IPS-15b (cell line): ENCODE results near the gene POLR2J2.
"Not testable (repeated sequence)": the region's sequence is repeated elsewhere in the genome, so short reads cannot be mapped to it uniquely, and the experiment has no call there.

Experiments used
- H3K27me3 ChIP-seq: one replicate; pipeline ENCODE4 v1.6.1; 2013; ENCODE audit warnings: low read length; ENCODE audit not compliant: control insufficient read depth, insufficient read depth
- H3K36me3 ChIP-seq: one replicate; pipeline ENCODE4 v1.6.1; 2013; ENCODE audit warnings: low read length; ENCODE audit not compliant: control insufficient read depth, insufficient read depth
- H3K4me1 ChIP-seq: one replicate; pipeline ENCODE4 v1.6.1; 2013; ENCODE audit warnings: mild to moderate bottlenecking, low read length; ENCODE audit not compliant: control insufficient read depth, insufficient read depth
- H3K4me3 ChIP-seq: one replicate; pipeline ENCODE4 v1.5.1; 2013; ENCODE audit warnings: low read depth, low read length
- H3K9ac ChIP-seq: one replicate; pipeline ENCODE4 v1.6.1; 2013; ENCODE audit warnings: low read depth, mild to moderate bottlenecking, low read length
- H3K9me3 ChIP-seq: one replicate; pipeline ENCODE4 v1.6.1; 2013; ENCODE audit warnings: mild to moderate bottlenecking, low read length; ENCODE audit not compliant: control insufficient read depth, insufficient read depth

POLR2J2 gene

DNA sequence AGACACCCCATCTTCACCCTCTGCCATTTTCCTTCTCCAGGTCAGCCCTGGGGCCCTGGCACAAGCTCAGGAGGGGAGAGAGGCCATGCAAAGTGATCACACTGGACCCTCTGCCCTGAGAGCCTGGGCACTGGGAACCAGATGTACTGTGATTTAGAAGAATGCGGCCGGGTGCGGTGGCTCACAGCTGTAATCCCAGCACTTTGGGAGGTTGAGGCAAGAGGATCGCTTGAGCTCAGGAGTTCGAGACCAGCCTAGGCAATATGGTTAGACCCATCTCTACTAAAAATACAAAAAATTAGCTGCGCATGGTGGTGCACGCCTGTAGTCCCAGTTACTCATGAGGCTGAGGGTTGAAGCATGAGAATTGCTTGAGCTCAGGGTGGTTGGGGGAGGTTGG, 23.6 kb downstream of the POLR2J2 start:
- not testable (repeated sequence) for H3K36me3 ChIP-seq, H3K4me1 ChIP-seq, H3K9ac ChIP-seq, H3K9me3 ChIP-seq, H3K27me3 ChIP-seq, H3K4me3 ChIP-seq

DNA sequence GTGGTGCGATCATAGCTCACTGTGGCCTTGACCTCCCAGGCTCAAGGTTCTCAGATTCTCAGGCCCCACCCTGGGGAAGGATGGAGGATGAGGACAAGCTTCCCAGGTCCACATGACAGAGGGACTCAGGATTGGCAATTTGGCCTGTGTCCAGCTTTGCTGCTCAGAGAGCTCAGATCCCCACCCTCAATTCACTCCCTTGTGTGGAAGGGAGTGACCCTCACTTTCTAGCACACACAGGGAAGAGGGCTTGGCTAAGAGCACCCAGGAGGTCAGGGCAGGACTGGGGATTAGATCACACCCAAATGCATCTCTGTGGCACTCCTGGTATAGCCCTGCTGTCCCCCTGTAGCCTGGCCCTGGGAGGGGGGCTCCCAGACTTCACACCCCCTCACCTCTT, 28.1 kb downstream of the POLR2J2 start:
- H3K36me3 ChIP-seq, H3K9ac ChIP-seq, H3K27me3 ChIP-seq, H3K4me1 ChIP-seq, H3K9me3 ChIP-seq, H3K4me3 ChIP-seq: not testable (repeated sequence)

DNA sequence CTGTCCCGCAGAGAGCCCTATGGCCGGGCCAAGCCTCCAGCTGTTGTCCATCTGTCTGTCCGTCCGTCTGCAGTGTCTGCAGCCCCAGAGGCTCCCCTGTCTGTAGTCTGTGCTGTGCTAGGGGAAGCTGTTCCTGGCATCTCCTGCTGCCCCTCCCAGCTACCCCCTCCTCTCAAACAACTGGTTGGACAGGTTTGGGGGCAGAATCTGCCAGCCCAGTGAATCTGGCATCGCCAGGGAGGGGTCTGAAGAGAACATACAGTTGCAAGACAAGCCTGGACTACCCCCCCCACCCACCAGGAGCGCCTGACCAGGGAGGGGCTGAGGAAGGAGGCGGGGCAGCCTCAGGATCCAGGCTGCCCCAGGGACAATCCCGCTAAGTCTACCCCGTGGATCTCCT, 28.8 kb downstream of the POLR2J2 start, which contains the start of gene UPK3BL1:
UPK3BL1 (minus strand) TSS at position 101 of the 400 bp plus-strand sequence; CDS start at position 51, 50 bp downstream.
- H3K27me3 ChIP-seq, H3K4me1 ChIP-seq, H3K4me3 ChIP-seq, H3K36me3 ChIP-seq, H3K9ac ChIP-seq, H3K9me3 ChIP-seq: not testable (repeated sequence)

DNA sequence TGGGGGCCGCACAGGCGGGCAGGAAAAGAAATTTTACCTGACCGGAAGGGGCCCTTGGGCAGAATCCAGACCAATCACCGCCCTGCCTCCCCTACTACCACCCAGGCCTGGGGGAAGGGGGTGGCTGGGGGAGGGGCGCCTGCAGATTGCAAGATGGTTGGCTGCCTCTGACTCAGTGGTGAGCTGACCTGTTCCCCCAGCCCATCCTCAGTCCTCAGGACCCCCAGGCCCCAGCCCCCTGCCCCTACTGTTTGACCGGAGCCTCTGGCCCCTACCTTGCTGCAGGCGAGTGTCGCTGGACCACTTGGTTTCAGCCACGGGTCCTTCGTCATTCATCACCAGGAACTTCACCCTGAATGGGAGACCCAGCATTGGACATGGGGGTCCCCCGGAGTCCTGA, 32.6 kb downstream of the POLR2J2 start:
- not testable (repeated sequence) for H3K27me3 ChIP-seq, H3K9me3 ChIP-seq, H3K9ac ChIP-seq, H3K36me3 ChIP-seq, H3K4me3 ChIP-seq, H3K4me1 ChIP-seq

DNA sequence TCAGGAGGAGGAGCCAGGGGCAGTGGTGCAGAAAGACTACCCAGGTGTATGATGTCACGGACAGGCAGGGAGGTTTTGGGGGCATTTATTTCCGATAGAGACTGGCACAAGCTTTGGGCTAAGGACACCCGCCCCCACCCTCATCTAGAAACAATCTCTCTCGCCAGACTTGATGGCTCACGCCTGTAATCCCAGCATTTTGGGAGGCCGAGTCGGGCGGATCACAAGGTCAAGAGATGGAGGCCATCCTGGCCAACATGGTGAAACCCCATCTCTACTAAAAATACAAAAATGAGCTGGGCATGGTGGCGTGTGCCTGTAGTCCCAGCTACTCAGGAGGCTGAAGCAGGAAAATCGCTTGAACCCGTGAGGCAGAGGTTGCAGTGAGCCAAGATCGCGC, 34.5 kb downstream of the POLR2J2 start:
- not testable (repeated sequence) for H3K27me3 ChIP-seq, H3K36me3 ChIP-seq, H3K9me3 ChIP-seq, H3K4me1 ChIP-seq, H3K4me3 ChIP-seq, H3K9ac ChIP-seq

DNA sequence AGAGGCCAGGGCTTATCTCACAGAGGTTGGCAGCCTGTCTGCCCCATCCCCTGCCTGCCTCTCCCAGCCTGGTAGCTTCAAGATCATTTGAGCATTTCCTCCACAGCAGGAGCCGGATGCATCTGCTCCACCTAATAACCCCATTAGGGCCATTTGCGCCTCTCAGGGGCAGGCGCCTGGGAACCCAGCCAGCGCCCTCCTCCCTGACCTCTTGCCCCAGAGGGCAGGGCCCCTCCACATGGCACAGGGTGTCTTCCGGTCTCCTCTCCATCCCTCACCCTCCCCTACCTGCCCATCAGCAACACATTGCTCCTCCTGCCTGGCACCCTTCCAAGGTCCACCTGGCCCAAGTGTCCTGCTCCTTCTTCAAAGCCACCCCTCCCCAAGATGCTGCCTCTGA, 36.1 kb downstream of the POLR2J2 start:
- not testable (repeated sequence) for H3K36me3 ChIP-seq

DNA sequence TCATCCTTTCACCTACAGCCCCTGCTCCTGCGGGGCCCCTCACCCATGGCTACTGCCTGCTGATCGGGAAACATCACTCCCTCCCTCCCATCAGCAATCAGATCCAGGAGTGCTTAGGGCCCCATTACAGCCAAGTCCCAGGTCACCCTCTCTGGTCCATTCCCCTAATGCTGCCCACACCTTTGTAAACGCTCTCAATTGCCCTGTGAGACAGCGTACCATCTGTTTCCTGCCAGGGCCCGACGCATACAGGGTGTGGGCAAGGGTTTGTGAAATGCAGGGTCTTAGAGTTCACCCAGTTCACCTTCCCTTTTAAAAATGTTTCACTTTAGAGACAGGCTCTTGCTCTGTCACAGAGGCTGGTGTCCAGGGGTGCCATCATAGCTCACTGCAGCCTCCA, 37.2 kb downstream of the POLR2J2 start:
- not testable (repeated sequence) for H3K27me3 ChIP-seq, H3K4me3 ChIP-seq, H3K9ac ChIP-seq, H3K36me3 ChIP-seq, H3K4me1 ChIP-seq, H3K9me3 ChIP-seq

More for the DNA sequence above, 36.1 kb downstream of the POLR2J2 start:
- H3K9me3 ChIP-seq, H3K4me1 ChIP-seq, H3K9ac ChIP-seq, H3K27me3 ChIP-seq, H3K4me3 ChIP-seq: not testable (repeated sequence)

DNA sequence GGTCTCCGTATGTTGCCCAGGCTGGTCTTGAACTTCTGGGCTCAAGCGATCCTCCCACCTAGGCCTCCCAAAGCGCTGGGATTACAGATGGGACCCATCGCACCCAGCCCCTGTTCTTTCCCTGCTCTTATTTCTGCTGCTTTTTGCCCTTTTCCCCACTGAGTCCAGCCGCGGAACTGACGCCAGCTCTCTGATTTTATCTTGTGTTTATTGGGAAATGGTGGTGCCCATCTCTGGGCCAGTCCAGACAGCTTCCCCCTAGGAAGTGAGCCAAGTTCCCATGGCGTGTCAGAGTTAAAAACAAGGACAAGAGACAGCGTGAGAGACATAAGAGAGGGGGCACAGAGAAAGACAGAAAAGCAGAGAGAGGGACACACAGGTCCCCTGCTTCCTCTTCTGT, 40.8 kb downstream of the POLR2J2 start:
- not testable (repeated sequence) for H3K27me3 ChIP-seq, H3K36me3 ChIP-seq, H3K9me3 ChIP-seq, H3K9ac ChIP-seq, H3K4me3 ChIP-seq, H3K4me1 ChIP-seq

DNA sequence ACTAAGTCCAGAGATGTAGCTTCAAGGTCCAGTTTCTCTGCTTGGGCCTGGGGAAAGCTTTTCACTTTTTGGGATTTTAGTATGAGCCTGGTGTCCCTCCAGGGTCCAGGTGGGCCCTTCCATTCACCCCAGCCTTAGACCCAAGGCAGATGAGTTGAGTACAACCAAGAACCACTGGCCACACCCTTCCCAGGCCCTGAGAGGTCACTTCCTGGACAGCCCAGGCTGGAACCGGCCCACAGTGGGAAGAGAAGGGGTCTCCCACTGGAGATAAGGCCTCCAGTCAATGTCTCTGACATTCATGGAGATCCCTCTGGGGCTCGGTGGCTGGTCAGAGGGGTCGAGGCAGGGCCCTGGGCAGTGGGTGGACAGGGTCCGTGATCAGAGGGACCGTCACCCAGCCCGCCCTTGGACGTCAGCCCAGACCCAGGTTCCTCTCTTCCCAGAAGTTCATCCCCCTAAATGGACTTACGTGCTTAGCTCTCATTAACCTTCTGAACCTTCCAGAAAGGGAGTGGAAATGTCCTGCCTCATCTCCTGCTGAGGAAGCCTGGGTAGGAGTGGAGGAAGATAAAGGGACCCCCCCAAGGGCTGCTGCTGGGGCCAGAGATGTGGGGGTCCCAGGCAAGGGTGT, 44.1 kb downstream of the POLR2J2 start:
- not testable (repeated sequence) for H3K4me3 ChIP-seq, H3K27me3 ChIP-seq, H3K9me3 ChIP-seq, H3K9ac ChIP-seq, H3K4me1 ChIP-seq, H3K36me3 ChIP-seq

DNA sequence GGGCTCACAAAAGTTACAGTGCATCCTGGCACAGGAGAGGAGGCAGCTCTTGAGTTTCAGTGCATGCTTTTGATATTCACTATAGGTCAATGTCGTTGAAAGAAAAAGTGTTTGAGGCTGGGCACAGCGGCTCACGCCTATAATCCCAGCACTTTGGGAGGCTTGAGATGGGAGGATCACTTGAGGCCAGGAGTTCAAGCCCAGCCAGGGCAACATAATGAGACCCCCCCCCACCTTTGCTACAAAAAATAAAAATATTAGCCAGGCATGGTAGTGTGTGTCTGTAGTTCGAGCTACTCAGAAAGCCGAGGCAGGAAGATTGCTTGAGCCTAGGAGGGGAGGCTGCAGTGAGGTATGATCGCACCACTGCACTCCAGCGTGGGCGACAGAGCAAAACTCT, 53.3 kb downstream of the POLR2J2 start:
- H3K4me3 ChIP-seq, H3K9me3 ChIP-seq, H3K9ac ChIP-seq, H3K36me3 ChIP-seq, H3K27me3 ChIP-seq, H3K4me1 ChIP-seq: not testable (repeated sequence)

DNA sequence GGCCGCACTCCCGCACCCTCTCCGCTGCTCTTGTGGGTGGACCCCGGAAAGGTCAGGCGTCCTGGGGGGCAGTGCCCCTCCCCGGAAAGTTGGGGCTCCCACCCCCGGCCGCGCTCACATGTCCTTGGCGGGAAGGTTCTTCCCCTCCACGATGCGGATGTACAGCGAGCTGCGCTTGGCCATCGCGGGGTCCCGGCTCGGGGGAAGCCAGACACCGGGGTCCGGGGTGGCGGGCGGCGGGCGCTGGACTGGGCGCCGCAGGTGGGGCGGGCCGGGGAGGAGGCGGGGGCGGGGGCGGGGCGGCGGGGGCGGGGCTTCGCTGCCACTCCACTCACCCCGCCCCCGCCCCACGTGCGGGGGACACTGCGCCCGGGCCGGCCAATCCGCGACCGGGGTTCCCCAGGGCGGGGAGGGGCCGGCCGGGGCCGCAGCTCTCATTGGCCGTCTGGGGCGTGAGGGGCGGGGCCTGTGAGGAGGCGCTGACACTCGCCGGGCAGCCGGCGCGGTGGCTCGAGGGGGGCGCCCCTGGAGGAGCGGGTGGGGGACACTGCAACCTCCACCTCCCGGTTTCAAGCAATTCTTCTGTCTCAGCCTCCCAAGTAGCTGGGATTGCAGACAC, 54.8 kb downstream of the POLR2J2 start, which contains the start of gene RASA4:
RASA4 (minus strand) TSS at position 250 of the 619 bp plus-strand sequence; CDS start at position 183, 67 bp downstream.
- H3K9ac ChIP-seq, H3K27me3 ChIP-seq, H3K36me3 ChIP-seq, H3K4me1 ChIP-seq, H3K4me3 ChIP-seq, H3K9me3 ChIP-seq: not testable (repeated sequence)
